ENCODE data around the gene PRKCH.

The PRKCH gene

GRCh38 chr14:61505815-61506809 lies 184.7 kb downstream of the PRKCH start:
- DNase-seq (ENCODE audit: low spot score) = no peak
- in situ Hi-C loops (cut with MboI; ENCODE audit: low pct_unique_long_range_greater_than_20kb, low sequenced_read_pairs, unreplicated experiment) = no loop called here
- TF ChIP-seq, protein P1, sequence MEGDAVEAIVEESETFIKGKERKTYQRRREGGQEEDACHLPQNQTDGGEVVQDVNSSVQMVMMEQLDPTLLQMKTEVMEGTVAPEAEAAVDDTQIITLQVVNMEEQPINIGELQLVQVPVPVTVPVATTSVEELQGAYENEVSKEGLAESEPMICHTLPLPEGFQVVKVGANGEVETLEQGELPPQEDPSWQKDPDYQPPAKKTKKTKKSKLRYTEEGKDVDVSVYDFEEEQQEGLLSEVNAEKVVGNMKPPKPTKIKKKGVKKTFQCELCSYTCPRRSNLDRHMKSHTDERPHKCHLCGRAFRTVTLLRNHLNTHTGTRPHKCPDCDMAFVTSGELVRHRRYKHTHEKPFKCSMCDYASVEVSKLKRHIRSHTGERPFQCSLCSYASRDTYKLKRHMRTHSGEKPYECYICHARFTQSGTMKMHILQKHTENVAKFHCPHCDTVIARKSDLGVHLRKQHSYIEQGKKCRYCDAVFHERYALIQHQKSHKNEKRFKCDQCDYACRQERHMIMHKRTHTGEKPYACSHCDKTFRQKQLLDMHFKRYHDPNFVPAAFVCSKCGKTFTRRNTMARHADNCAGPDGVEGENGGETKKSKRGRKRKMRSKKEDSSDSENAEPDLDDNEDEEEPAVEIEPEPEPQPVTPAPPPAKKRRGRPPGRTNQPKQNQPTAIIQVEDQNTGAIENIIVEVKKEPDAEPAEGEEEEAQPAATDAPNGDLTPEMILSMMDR (IDR thresholded peaks at IDR 0.05; ENCODE audit: extremely low read depth, insufficient read depth, missing control alignments) = no peak

DNA sequence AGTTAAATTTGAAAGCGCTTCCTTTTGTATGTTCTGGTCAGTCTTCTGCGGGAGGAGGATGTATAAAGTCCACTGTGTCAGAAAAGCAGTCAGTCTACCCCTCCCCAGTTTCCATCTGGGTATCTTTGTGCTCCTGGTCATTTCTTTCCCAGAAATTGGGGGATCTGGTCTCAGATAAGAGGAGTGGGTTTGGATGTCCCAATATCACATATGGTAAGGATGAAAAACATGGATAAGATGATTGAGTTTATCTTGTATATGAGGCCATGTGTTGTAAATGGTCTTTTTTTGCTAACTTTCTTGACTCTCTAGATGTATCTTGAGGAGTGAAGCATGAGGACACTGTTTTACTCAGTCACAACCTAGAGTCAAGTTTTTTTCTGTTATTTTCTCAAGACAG lies 187.1 kb downstream of the PRKCH start:
- TF ChIP-seq, protein P1 (IDR thresholded peaks at IDR 0.05; ENCODE audit: extremely low read depth, insufficient read depth, missing control alignments) = no peak
- no peak for DNase-seq (ENCODE audit: low spot score)
- in situ Hi-C loops (cut with MboI; ENCODE audit: low pct_unique_long_range_greater_than_20kb, low sequenced_read_pairs, unreplicated experiment) = no loop called here

GRCh38 chr14:61510736-61511557 lies 189.6 kb downstream of the PRKCH start:
- no peak for DNase-seq (ENCODE audit: low spot score)
- in situ Hi-C loops (cut with MboI; ENCODE audit: low pct_unique_long_range_greater_than_20kb, low sequenced_read_pairs, unreplicated experiment) = no loop called here
- TF ChIP-seq, protein P1 (IDR thresholded peaks at IDR 0.05; ENCODE audit: extremely low read depth, insufficient read depth, missing control alignments) = no peak

- TF ChIP-seq, protein P1 (IDR thresholded peaks at IDR 0.05; ENCODE audit: extremely low read depth, insufficient read depth, missing control alignments) = no peak
- no peak for DNase-seq (ENCODE audit: low spot score)
- in situ Hi-C loops (cut with MboI; ENCODE audit: low pct_unique_long_range_greater_than_20kb, low sequenced_read_pairs, unreplicated experiment) = no loop called here
Measured at GRCh38 chr14:61511558-61511948, 190.2 kb downstream of the PRKCH start.

GRCh38 chr14:61512026-61512834 lies 190.9 kb downstream of the PRKCH start:
- in situ Hi-C loops (cut with MboI; ENCODE audit: low pct_unique_long_range_greater_than_20kb, low sequenced_read_pairs, unreplicated experiment) = no loop called here
- DNase-seq (ENCODE audit: low spot score) = no peak

More at GRCh38 chr14:61512026-61512834, 190.9 kb downstream of the PRKCH start:
- TF ChIP-seq, protein P1 (IDR thresholded peaks at IDR 0.05; ENCODE audit: extremely low read depth, insufficient read depth, missing control alignments) = no peak

All from GM13977 (cell line).